Neural cell (in vitro differentiated cells): Measurements from ENCODE around the gene DOCK2. TPM values are rescaled to one million over a fixed set of nuclear protein-coding genes. Genes with fewer than 3 reads are reported as not detected.
"Not testable (repeated sequence)": the region's sequence is repeated elsewhere in the genome, so short reads cannot be mapped to it uniquely, and the experiment has no call there.

Source experiments
- H2AFZ ChIP-seq: fragments of 200-600, 300-800 bp; sonication (generic), shearing (Covaris generic); 2 replicates; pipeline ENCODE4 v1.6.0; 2014; ENCODE audit warnings: low read depth, mild to moderate bottlenecking, antibody characterized with exemption, low read length, moderate library complexity
- H3F3A ChIP-seq: fragments of 200-600 bp; shearing (Covaris generic); 2 replicates; pipeline ENCODE4 v1.6.1; 2016; ENCODE audit warnings: mild to moderate bottlenecking, moderate library complexity, mixed read lengths, antibody characterized with exemption, low read length; ENCODE audit not compliant: insufficient read depth, poor library complexity, severe bottlenecking
- H3K27ac ChIP-seq: fragments of 200-600, 300-800 bp; sonication (generic), shearing (Covaris generic); 2 replicates; pipeline ENCODE4 v1.5.1; 2014; ENCODE audit warnings: mild to moderate bottlenecking, low read length, moderate library complexity
- H3K27me3 ChIP-seq: fragments of 300-800, 200-600 bp; sonication (generic), shearing (Covaris generic); 2 replicates; pipeline ENCODE4 v1.6.0; 2014; ENCODE audit warnings: mild to moderate bottlenecking, low read depth, low read length, moderate library complexity; ENCODE audit not compliant: insufficient read depth
- H3K36me3 ChIP-seq: fragments of 300-800, 200-600 bp; sonication (generic), shearing (Covaris generic); 2 replicates; pipeline ENCODE4 v1.5.1; 2014; ENCODE audit warnings: mild to moderate bottlenecking, antibody characterized with exemption, low read length, moderate library complexity; ENCODE audit not compliant: insufficient read depth
- H3K4me2 ChIP-seq: fragments of 300-800, 200-600 bp; sonication (generic), shearing (Covaris generic); 2 replicates; pipeline ENCODE4 v1.6.0; 2014; ENCODE audit warnings: mild to moderate bottlenecking, low read length
- H3K4me3 ChIP-seq: fragments of 300-800, 200-600 bp; sonication (generic), shearing (Covaris generic); 2 replicates; pipeline ENCODE4 v1.5.1; 2014; ENCODE audit warnings: mild to moderate bottlenecking, low read length, moderate library complexity
- H3K79me2 ChIP-seq: fragments of 200-600 bp; shearing (Covaris generic); replicated peaks from 2 replicates; pipeline ENCODE4 v1.6.0; 2014; ENCODE audit warnings: mild to moderate bottlenecking, low read length, moderate library complexity; ENCODE audit not compliant: insufficient read depth
- H3K9ac ChIP-seq: fragments of 300-800, 200-600 bp; sonication (generic), shearing (Covaris generic); 2 replicates; pipeline ENCODE4 v1.6.1; 2016; ENCODE audit warnings: mild to moderate bottlenecking, low read length, mixed read lengths
- H3K9me2 ChIP-seq: fragments of 200-600 bp; shearing (Covaris generic); 2 replicates; pipeline ENCODE4 v1.6.1; 2016; ENCODE audit warnings: mild to moderate bottlenecking, low read length, mixed read lengths; ENCODE audit not compliant: insufficient read depth
- H3K9me3 ChIP-seq: fragments of 200-600, 300-800 bp; sonication (generic), shearing (Covaris generic); 2 replicates; pipeline ENCODE4 v1.6.1; 2016; ENCODE audit warnings: mild to moderate bottlenecking, mixed run types, low read length, moderate library complexity, mixed read lengths
- H4K20me1 ChIP-seq: fragments of 200-600 bp; shearing (Covaris generic); 2 replicates; pipeline ENCODE4 v1.6.1; 2016; ENCODE audit warnings: mild to moderate bottlenecking, mixed run types; ENCODE audit not compliant: insufficient read depth
- CTCF ChIP-seq: fragments of 450-650 bp; IDR thresholded peaks from 2 replicates; pipeline ENCODE4 v1.5.1; 2014; ENCODE audit warnings: antibody characterized with exemption, mild to moderate bottlenecking, moderate library complexity; ENCODE audit not compliant: poor library complexity, severe bottlenecking
- EP300 ChIP-seq: fragments of 450-650 bp; conservative IDR thresholded peaks from 2 replicates; pipeline ENCODE4 v1.6.1; 2014; ENCODE audit warnings: antibody characterized with exemption, mild to moderate bottlenecking, moderate library complexity; ENCODE audit not compliant: poor library complexity, severe bottlenecking
- EZH2 ChIP-seq: fragments of 200-600, 300-800 bp; shearing (Covaris generic), sonication (generic); IDR thresholded peaks from 2 replicates; pipeline ENCODE4 v1.6.1; 2014; ENCODE audit warnings: antibody characterized with exemption, low read length, borderline replicate concordance, mild to moderate bottlenecking; ENCODE audit not compliant: insufficient read depth, poor library complexity, severe bottlenecking
- MXI1 ChIP-seq: fragments of 450-650 bp; conservative IDR thresholded peaks from 2 replicates; pipeline ENCODE4 v1.6.1; 2014; ENCODE audit warnings: antibody characterized with exemption, mild to moderate bottlenecking; ENCODE audit not compliant: poor library complexity, severe bottlenecking
- POLR2AphosphoS5 ChIP-seq: IDR thresholded peaks from 2 replicates; pipeline ENCODE4 v1.6.1; 2012
- RAD21 ChIP-seq: fragments of 450-650 bp; conservative IDR thresholded peaks from 2 replicates; pipeline ENCODE4 v1.6.1; 2014; ENCODE audit warnings: antibody characterized with exemption, mild to moderate bottlenecking, moderate library complexity
- REST ChIP-seq: IDR thresholded peaks from 2 replicates; pipeline ENCODE4 v1.6.1; 2012; ENCODE audit warnings: borderline replicate concordance
- SMC3 ChIP-seq: fragments of 450-650 bp; conservative IDR thresholded peaks from 2 replicates; pipeline ENCODE4 v1.6.1; 2014; ENCODE audit warnings: antibody characterized with exemption, mild to moderate bottlenecking, moderate library complexity; ENCODE audit not compliant: poor library complexity
- TAF1 ChIP-seq: IDR thresholded peaks from 2 replicates; pipeline ENCODE4 v1.6.1; 2012; ENCODE audit warnings: low read depth
- polyA plus RNA-seq: library from polyadenylated mRNA; depleted of rRNA; stranded (reverse); fragments of >200 nt; gene quantifications from 2 replicates; pipeline ENCODE4 v1.2.3, GENCODE V29; 2014

Gene DOCK2
- polyA plus RNA-seq, 1 donor from 2014 or later: 0.15 TPM

- Histone ChIP-seq H3F3A (no peaks in the 10 kb centered on the region), H3K9me3 (no peaks in the 10 kb centered on the region), H3K27ac (no peak overlapping the region), H3K79me2 (no peaks in the 10 kb centered on the region), H2AFZ (no peak overlapping the region), H4K20me1 (no peaks in the 10 kb centered on the region), H3K27me3 (no peaks in the 10 kb centered on the region), H3K4me3 (no peak overlapping the region), H3K4me2 (no peak overlapping the region), H3K9me2 (no peaks in the 10 kb centered on the region), H3K9ac (no peak overlapping the region), H3K36me3 (no peaks in the 10 kb centered on the region)
- TF ChIP-seq EZH2 (no peak), POLR2AphosphoS5 (no peak), TAF1 (no peak), CTCF (no peak), EP300 (no peak), SMC3 (no peak), MXI1 (no peak), REST (no peak), RAD21 (no peak)
Measured at GRCh38 chr5:170087168-170087817, 450.2 kb downstream of the DOCK2 start.

GRCh38 chr5:170092455-170093101 is 455.5 kb downstream of the DOCK2 start:
- Histone ChIP-seq H3K27me3 (no peaks in the 10 kb centered on the region), H3K27ac (no peak overlapping the region), H3K4me3 (no peak overlapping the region), H3K9me2 (no peaks in the 10 kb centered on the region), H2AFZ (no peak overlapping the region), H3K9me3 (no peaks in the 10 kb centered on the region), H4K20me1 (no peaks in the 10 kb centered on the region), H3F3A (no peaks in the 10 kb centered on the region), H3K36me3 (no peaks in the 10 kb centered on the region), H3K9ac (no peak overlapping the region), H3K79me2 (no peaks in the 10 kb centered on the region), H3K4me2 (no peak overlapping the region)
- TF ChIP-seq POLR2AphosphoS5 (no peak), RAD21 (no peak), CTCF (no peak), MXI1 (no peak), REST (no peak), SMC3 (no peak), TAF1 (no peak), EZH2 (no peak), EP300 (no peak)

- H3K4me2 ChIP-seq, H3K27me3 ChIP-seq, H3K79me2 ChIP-seq, H2AFZ ChIP-seq, H3K9ac ChIP-seq, H4K20me1 ChIP-seq, H3F3A ChIP-seq, H3K9me3 ChIP-seq, H3K36me3 ChIP-seq, H3K27ac ChIP-seq, H3K9me2 ChIP-seq, H3K4me3 ChIP-seq: not testable (repeated sequence)
Measured at GRCh38 chr5:170094329-170094728, 457.3 kb downstream of the DOCK2 start.
